Stimulated activated effector memory CD8-positive, alpha-beta T cell treated with anti-CD3 and anti-CD28 coated beads, Interleukin-12 subunit alpha, Interleukin-12 subunit beta, amount 100 ng/mL, for 72 hours (primary cell): ENCODE results near the gene KCNMB2.
"Not testable (repeated sequence)": the region's sequence is repeated elsewhere in the genome, so short reads cannot be mapped to it uniquely, and the experiment has no call there.

ENCODE experiments used
- ATAC-seq: fragments of 150-1000 bp; cut with Tn5 transposase; 2 replicates; pipeline ENCODE4 v1.10.0; 2021
- DNase-seq, 2 donors: peaks; one replicate each; pipeline ENCODE4 v3.0.0; 2021 to 2022; ENCODE audit warnings: low spot score in 2 of 2
- H3K27ac Mint-ChIP-seq: one replicate; pipeline ENCODE4 v1.8.0; 2022; ENCODE audit warnings: mild to moderate bottlenecking, mixed read lengths
- H3K36me3 Mint-ChIP-seq: one replicate; pipeline ENCODE4 v1.8.0; 2022; ENCODE audit warnings: mild to moderate bottlenecking, mixed read lengths
- H3K4me1 Mint-ChIP-seq: one replicate; pipeline ENCODE4 v1.8.0; 2022; ENCODE audit warnings: mixed read lengths
- H3K4me3 Mint-ChIP-seq: one replicate; pipeline ENCODE4 v1.8.0; 2022; ENCODE audit warnings: mild to moderate bottlenecking, mixed read lengths
- H3K9me3 Mint-ChIP-seq: one replicate; pipeline ENCODE4 v1.8.0; 2022; ENCODE audit warnings: mixed read lengths

The KCNMB2 gene

GRCh38 chr3:178538056-178538455, 1.8 kb downstream of the KCNMB2 start:
- no peak overlapping the region for H3K27ac Mint-ChIP-seq
- H3K36me3 Mint-ChIP-seq, result no peaks in the 10 kb centered on the region
- H3K4me3 Mint-ChIP-seq, result no peak overlapping the region
- peaks cover 6% of the 10 kb centered on the region for H3K4me1 Mint-ChIP-seq
- DNase-seq, result no peak
- H3K9me3 Mint-ChIP-seq, result no peaks in the 10 kb centered on the region
- no peak for ATAC-seq

- Mint-ChIP-seq H3K4me3 (no peak overlapping the region), H3K4me1 (peaks cover 6% of the 10 kb centered on the region), H3K9me3 (no peaks in the 10 kb centered on the region), H3K27ac (no peak overlapping the region), H3K36me3 (no peaks in the 10 kb centered on the region)
- ATAC-seq (no peak), DNase-seq (no peak)
Measured at GRCh38 chr3:178540184-178540583, 3.9 kb downstream of the KCNMB2 start.

- Mint-ChIP-seq H3K27ac (no peak overlapping the region), H3K4me3 (no peak overlapping the region), H3K9me3 (no peaks in the 10 kb centered on the region), H3K36me3 (no peaks in the 10 kb centered on the region), H3K4me1 (no peaks in the 10 kb centered on the region)
- DNase-seq (no peak), ATAC-seq (no peak)
Measured at GRCh38 chr3:178545337-178545736, 9.1 kb downstream of the KCNMB2 start.

- no peak for DNase-seq
- H3K4me1 Mint-ChIP-seq, result no peaks in the 10 kb centered on the region
- no peaks in the 10 kb centered on the region for H3K36me3 Mint-ChIP-seq
- H3K9me3 Mint-ChIP-seq, result no peaks in the 10 kb centered on the region
- no peak overlapping the region for H3K4me3 Mint-ChIP-seq
- no peak overlapping the region for H3K27ac Mint-ChIP-seq
- ATAC-seq, result no peak
Measured at GRCh38 chr3:178546079-178546478, 9.8 kb downstream of the KCNMB2 start.

GRCh38 chr3:178549426-178549825, 13.2 kb downstream of the KCNMB2 start:
- H3K4me3 Mint-ChIP-seq, H3K36me3 Mint-ChIP-seq, H3K9me3 Mint-ChIP-seq, H3K27ac Mint-ChIP-seq, DNase-seq, H3K4me1 Mint-ChIP-seq, ATAC-seq: not testable (repeated sequence)

GRCh38 chr3:178551916-178552321, 15.7 kb downstream of the KCNMB2 start:
- no peak for DNase-seq
- H3K9me3 Mint-ChIP-seq, result no peaks in the 10 kb centered on the region
- H3K4me1 Mint-ChIP-seq, result no peaks in the 10 kb centered on the region
- H3K36me3 Mint-ChIP-seq, result no peaks in the 10 kb centered on the region
- no peak overlapping the region for H3K4me3 Mint-ChIP-seq
- no peak overlapping the region for H3K27ac Mint-ChIP-seq
- no peak for ATAC-seq

- H3K9me3 Mint-ChIP-seq, result no peaks in the 10 kb centered on the region
- H3K27ac Mint-ChIP-seq, result no peak overlapping the region
- ATAC-seq, result no peak
- H3K4me3 Mint-ChIP-seq, result no peak overlapping the region
- no peaks in the 10 kb centered on the region for H3K36me3 Mint-ChIP-seq
- no peak for DNase-seq
- H3K4me1 Mint-ChIP-seq, result no peaks in the 10 kb centered on the region
Measured at GRCh38 chr3:178558637-178559036, 22.4 kb downstream of the KCNMB2 start.

GRCh38 chr3:178560759-178561158, 24.5 kb downstream of the KCNMB2 start:
- Mint-ChIP-seq H3K4me3 (no peak overlapping the region), H3K4me1 (no peaks in the 10 kb centered on the region), H3K9me3 (no peaks in the 10 kb centered on the region), H3K27ac (no peak overlapping the region), H3K36me3 (no peaks in the 10 kb centered on the region)
- ATAC-seq (no peak), DNase-seq (no peak)

- DNase-seq, result no peak
- Mint-ChIP-seq H3K36me3 (no peaks in the 10 kb centered on the region), H3K9me3 (no peaks in the 10 kb centered on the region), H3K27ac (no peak overlapping the region), H3K4me3 (no peak overlapping the region), H3K4me1 (no peaks in the 10 kb centered on the region)
- ATAC-seq, result no peak
Measured at GRCh38 chr3:178561239-178561638, 25.0 kb downstream of the KCNMB2 start.

GRCh38 chr3:178562143-178562946, 26.1 kb downstream of the KCNMB2 start:
- no peak for DNase-seq
- H3K9me3 Mint-ChIP-seq, result no peaks in the 10 kb centered on the region
- H3K4me1 Mint-ChIP-seq, result no peaks in the 10 kb centered on the region
- no peak overlapping the region for H3K4me3 Mint-ChIP-seq
- ATAC-seq, result no peak
- H3K27ac Mint-ChIP-seq, result no peak overlapping the region
- no peaks in the 10 kb centered on the region for H3K36me3 Mint-ChIP-seq

- ATAC-seq, result no peak
- Mint-ChIP-seq H3K4me3 (no peak overlapping the region), H3K4me1 (no peaks in the 10 kb centered on the region), H3K27ac (no peak overlapping the region), H3K9me3 (no peaks in the 10 kb centered on the region), H3K36me3 (no peaks in the 10 kb centered on the region)
- DNase-seq, result no peak
Measured at GRCh38 chr3:178562947-178563232, 26.7 kb downstream of the KCNMB2 start.

- Mint-ChIP-seq H3K4me3 (no peak overlapping the region), H3K27ac (no peak overlapping the region), H3K9me3 (no peaks in the 10 kb centered on the region), H3K36me3 (no peaks in the 10 kb centered on the region), H3K4me1 (no peaks in the 10 kb centered on the region)
- ATAC-seq (no peak), DNase-seq (no peak)
Measured at GRCh38 chr3:178567611-178568010, 31.4 kb downstream of the KCNMB2 start.

- H3K4me1 Mint-ChIP-seq, result no peaks in the 10 kb centered on the region
Measured at GRCh38 chr3:178568155-178568731, 32.0 kb downstream of the KCNMB2 start.

GRCh38 chr3:178568911-178569310, 32.7 kb downstream of the KCNMB2 start:
- Mint-ChIP-seq H3K36me3 (no peaks in the 10 kb centered on the region), H3K4me3 (no peak overlapping the region), H3K4me1 (no peaks in the 10 kb centered on the region), H3K27ac (no peak overlapping the region), H3K9me3 (no peaks in the 10 kb centered on the region)
- ATAC-seq (no peak), DNase-seq (no peak)

More at GRCh38 chr3:178568155-178568731, 32.0 kb downstream of the KCNMB2 start:
- Mint-ChIP-seq H3K36me3 (no peaks in the 10 kb centered on the region), H3K27ac (no peak overlapping the region), H3K9me3 (no peaks in the 10 kb centered on the region), H3K4me3 (no peak overlapping the region)
- ATAC-seq (no peak), DNase-seq (no peak)

GRCh38 chr3:178569826-178570225, 33.6 kb downstream of the KCNMB2 start:
- Mint-ChIP-seq H3K4me1 (no peaks in the 10 kb centered on the region), H3K36me3 (no peaks in the 10 kb centered on the region), H3K9me3 (no peaks in the 10 kb centered on the region), H3K4me3 (no peak overlapping the region), H3K27ac (no peak overlapping the region)
- ATAC-seq, result no peak
- no peak for DNase-seq

GRCh38 chr3:178583963-178584575, 47.8 kb downstream of the KCNMB2 start:
- DNase-seq, result no peak
- no peak overlapping the region for H3K4me3 Mint-ChIP-seq
- no peak for ATAC-seq
- H3K4me1 Mint-ChIP-seq, result no peaks in the 10 kb centered on the region
- peaks cover 4% of the 10 kb centered on the region for H3K9me3 Mint-ChIP-seq
- no peaks in the 10 kb centered on the region for H3K36me3 Mint-ChIP-seq
- no peak overlapping the region for H3K27ac Mint-ChIP-seq
